ENCODE measurements around the gene PHKG2. TPM values are rescaled to one million over a fixed set of nuclear protein-coding genes. Genes with fewer than 3 reads are reported as not detected.
A peak's percentile ranks its signal among the peaks of the same experiment; 100 is the strongest.

The PHKG2 gene
- total RNA-seq, 1 donor from 2014 or later = 21.2 TPM

DNA sequence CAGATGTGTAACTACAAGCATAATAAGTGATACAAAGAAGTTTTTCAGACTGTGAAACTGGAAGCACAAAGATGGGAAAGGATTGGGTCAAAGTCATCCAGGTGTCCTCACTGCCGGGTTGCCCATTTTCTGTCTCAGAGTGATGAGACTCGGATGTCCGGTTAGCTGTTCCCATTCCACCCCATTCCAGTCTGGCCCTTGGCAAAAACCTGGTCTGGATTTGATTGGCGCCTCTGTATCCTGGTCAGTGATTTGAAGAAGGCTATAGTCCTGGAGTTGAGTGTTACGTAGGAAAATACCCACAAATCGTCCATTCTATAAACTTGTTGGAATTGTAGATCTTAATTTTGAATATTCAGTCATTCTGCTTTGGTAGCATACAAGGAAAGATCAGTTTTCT is 19.9 kb upstream of the PHKG2 start:
- DNase-seq (ENCODE audit: low read depth, low spot score) = no peak

DNA sequence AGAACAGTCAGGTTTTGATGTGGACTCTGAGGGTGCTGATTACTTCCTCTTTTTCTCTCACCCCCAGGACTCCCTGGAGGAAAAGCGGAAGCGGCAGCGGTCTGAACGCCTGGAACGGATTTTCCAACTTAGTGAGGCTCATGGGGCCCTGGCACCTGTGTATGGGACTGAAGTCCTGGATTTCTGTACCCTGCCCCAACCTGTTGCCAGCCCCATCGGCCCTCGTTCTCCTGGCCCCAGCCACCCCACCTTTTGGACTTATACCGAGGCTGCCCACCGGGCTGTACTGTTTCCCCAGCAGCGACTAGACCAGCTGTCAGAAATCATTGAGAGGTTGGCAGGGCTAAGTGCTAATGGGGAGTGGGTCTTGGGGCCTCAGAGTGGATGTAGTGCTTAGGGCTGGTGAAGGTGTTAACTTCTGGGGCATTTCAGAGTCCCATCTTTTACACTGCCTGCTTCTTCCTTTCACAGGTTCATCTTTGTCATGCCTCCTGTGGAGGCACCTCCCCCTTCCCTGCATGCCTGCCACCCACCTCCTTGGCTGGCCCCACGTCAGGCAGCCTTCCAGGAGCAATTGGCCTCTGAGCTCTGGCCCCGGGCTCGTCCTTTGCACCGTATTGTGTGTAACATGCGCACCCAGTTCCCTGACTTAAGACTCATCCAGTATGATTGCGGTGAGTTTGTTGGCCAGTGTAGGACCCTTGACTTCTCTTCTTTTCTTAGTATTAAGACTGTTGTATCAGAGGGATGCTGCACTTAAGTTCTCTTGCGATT is 19.1 kb upstream of the PHKG2 start:
- no peak for DNase-seq (ENCODE audit: low read depth, low spot score)

GRCh38 chr16:30731411-30731810 is 16.8 kb upstream of the PHKG2 start:
- no peak for DNase-seq (ENCODE audit: low read depth, low spot score)

DNA sequence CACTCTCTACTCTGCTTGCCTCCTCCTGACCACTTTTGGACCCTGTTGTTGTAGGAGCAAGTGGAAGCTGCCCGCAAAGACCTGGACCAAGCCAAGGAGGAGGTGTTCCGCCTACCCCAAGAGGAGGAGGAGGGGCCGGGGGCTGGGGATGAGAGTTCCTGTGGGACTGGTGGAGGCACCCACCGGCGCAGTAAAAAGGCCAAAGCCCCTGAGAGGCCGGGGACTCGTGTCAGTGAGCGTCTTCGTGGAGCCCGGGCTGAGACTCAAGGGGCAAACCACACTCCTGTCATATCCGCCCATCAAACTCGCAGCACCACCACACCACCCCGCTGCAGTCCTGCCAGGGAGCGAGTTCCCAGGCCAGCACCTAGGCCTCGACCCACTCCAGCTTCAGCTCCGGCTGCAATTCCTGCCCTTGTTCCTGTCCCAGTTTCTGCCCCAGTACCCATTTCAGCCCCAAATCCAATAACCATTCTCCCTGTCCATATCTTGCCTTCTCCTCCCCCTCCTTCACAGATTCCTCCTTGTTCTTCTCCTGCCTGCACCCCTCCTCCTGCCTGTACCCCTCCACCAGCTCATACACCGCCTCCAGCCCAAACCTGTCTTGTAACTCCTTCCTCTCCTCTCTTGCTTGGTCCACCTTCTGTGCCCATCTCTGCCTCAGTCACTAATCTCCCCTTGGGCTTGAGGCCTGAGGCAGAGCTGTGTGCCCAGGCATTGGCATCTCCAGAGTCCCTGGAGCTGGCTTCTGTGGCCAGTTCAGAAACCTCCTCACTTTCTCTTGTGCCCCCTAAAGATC is 11.0 kb upstream of the PHKG2 start:
- no peak for DNase-seq (ENCODE audit: low read depth, low spot score)

GRCh38 chr16:30737794-30738648 is 10.2 kb upstream of the PHKG2 start:
- no peak for DNase-seq (ENCODE audit: low read depth, low spot score)

DNA sequence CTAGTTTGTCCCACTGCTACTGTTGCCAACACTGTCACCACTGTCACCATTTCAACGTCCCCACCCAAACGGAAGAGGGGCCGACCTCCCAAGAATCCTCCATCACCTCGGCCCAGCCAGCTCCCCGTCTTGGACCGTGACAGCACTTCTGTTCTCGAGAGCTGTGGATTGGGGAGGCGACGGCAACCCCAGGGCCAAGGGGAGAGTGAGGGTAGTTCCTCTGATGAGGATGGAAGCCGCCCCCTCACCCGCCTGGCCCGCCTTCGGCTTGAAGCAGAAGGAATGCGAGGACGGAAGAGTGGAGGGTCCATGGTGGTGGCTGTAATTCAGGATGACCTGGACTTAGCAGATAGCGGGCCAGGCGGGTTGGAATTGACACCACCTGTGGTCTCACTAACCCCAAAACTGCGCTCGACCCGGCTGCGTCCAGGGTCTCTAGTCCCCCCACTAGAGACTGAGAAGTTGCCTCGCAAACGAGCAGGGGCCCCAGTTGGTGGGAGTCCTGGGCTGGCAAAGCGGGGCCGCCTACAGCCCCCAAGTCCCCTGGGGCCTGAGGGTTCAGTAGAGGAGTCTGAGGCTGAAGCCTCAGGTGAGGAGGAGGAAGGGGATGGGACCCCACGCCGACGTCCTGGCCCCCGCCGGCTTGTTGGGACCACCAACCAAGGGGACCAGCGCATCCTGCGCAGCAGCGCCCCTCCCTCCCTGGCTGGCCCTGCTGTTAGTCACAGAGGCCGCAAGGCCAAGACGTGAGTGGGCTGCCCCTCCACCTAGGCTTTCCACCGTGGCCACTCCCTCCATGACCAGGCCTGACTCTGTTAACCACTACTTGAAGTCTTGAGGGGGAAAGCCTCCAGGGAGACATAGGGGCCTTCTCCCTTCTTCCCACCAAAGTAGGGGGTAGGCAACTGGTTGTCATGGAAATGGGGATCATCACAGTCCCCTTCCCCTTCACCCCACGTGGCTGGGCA is 9.0 kb upstream of the PHKG2 start:
- DNase-seq (ENCODE audit: low read depth, low spot score) = no peak

- DNase-seq (ENCODE audit: low read depth, low spot score) = no peak
These were observed 7.6 kb upstream of the PHKG2 start for GRCh38 chr16:30740364-30741251.

DNA sequence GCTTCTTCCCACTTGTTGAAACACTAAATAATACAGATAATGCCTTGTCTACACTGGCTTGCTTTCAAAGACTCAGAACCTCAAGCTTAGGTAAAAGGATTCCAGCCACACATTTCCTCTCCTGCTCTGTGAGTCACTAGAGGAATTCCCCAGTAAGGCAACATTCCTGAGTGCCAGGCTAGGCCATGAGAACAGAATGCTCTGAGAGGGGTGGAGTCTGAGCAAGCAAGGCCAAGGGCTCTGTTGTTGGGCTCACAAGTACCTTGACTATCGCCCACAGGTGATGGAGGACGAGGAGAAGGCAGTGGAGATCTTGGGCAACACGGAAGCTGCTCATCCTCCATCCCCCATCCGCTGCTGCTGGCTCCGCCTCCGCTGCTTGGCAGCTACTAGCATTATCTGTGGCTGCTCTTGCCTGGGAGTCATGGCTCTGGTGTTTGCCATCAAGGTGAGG is 6.7 kb upstream of the PHKG2 start:
- peak; percentile 81 for DNase-seq (ENCODE audit: low read depth, low spot score)

DNA sequence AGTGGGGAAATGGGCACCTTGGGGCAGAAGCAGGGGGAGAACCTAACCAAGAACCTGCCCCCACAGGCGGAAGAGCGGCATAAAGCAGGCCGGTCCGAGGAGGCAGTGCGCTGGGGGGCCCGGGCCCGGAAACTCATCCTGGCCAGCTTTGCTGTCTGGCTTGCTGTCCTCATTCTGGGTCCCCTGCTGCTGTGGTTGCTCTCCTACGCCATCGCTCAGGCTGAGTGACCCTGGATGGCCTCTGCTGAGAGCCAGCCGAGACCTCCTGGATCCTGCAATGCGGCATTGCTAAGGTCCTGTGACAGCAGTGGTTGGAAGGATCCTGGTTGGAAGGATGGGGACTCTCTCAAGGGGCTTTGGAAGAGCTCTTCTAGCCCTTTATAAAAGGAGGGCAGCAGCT is 4.5 kb upstream of the PHKG2 start:
- no peak for DNase-seq (ENCODE audit: low read depth, low spot score)

- no peak for DNase-seq (ENCODE audit: low read depth, low spot score)
These were observed 4.0 kb upstream of the PHKG2 start for GRCh38 chr16:30744183-30744582.

DNA sequence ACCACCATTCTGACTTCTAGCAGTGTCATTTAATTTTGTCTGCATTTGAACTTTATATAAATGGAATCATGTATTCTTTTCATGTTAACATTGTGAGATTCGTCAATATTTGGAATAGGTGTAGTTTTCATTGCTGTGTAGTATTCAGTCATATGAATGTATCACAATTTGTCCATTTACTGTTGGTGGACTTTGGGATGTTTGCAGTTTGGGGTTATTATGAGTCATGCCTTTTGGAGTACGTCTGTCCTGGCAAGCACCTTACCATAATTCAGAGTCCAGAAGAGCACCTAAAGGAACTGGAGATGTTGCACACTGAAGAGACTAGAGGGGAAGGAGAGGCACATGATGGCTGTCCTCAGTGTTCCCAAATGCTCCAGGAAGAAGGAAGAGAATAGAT is 3.1 kb upstream of the PHKG2 start:
- DNase-seq (ENCODE audit: low read depth, low spot score) = no peak

- no peak for DNase-seq (ENCODE audit: low read depth, low spot score)
These were observed 1.5 kb upstream of the PHKG2 start for GRCh38 chr16:30746638-30747175.

DNA sequence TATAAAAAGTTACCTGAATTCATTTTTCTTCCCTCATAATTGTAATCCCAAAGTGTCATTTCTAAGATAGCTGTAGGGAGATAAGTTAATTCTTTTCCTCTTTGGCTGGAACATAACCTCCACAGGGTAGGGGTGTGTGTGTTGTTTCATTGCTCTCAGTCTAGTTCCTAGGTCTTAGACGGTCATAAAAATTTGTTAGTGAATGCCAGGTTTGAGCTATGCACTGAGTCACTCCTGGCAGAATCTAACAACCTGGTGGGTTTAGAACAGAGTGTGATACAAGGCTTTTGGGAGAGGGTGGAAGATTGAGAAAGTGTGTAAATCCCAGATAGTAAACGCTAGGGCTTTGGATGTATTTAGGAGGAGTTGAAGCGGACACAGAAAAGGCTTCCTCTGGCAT is 894 bp upstream of the PHKG2 start:
- DNase-seq (ENCODE audit: low read depth, low spot score) = no peak

GRCh38 chr16:30748634-30749445 is 615 bp downstream of the PHKG2 start:
- DNase-seq (ENCODE audit: low read depth, low spot score) = no peak

DNA sequence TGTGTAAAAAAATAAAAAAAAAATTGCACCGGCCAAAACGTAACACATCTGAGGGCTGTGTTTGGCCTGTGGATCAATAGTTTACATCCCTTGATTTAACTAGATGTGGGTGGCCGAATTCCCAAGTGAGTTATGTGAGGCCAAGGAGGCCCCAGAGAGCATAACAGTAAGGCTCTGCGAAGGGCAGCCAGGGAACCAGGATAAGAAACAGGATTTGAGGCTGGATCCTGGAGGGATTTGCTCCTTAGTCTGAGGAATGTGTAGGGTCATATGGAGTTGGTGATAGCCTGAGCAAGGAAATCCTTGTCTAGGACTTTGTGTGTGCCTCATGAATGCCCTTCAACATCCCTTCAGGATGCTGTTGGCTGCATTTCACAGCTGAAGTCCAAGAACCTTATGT is 2.0 kb downstream of the PHKG2 start:
- DNase-seq (ENCODE audit: low read depth, low spot score) = no peak

DNA sequence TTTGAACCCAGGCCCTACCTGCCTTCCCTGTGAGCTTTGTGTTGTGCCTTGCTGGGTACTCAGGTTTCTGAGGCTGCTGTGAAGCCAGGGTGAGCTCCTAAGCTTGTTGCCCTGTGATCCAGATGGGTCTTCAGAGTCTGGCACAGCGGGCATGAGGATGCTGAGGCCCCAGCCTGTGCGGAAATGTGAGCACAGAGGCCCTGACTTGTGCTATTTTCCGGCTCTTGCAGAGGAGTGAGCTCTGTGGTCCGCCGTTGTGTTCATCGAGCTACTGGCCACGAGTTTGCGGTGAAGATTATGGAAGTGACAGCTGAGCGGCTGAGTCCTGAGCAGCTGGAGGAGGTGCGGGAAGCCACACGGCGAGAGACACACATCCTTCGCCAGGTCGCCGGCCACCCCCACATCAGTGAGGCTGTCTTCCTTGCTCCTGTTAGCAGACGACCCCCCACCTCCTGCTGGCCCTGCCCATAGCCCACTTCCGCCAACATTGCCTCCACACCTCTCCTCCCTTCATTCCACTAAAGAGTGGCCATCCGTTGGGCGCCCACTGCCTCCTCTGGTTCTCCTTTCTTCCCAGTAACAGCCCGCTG is 2.7 kb downstream of the PHKG2 start:
- DNase-seq (ENCODE audit: low read depth, low spot score) = no peak

DNA sequence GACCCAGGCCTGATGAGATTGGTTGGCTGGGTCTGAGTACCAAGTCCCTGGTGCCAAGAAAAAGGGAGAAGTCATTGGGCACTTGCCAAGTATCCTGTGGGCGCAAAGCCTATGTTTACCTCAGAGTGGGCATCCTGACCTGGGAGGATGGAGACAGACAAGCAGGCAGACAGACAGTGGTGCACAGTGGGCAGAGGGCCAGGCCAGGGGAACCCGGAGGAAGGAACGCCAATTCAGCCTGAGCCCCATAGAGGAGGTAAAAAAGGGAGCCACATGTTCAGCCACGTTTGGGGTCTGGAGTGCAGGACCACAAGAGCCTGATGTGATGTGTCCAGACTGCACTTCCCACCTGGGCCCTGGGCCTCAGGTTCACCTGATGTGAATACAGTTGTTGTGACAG is 5.4 kb downstream of the PHKG2 start:
- no peak for DNase-seq (ENCODE audit: low read depth, low spot score)
